Stimulated activated CD4-positive, alpha-beta T cell treated with anti-CD3 and anti-CD28 coated beads, Interleukin-1b, Interleukin-23, amount 100 ng/mL, for 4 hours (primary cell): ENCODE data around the gene LAPTM5.

Experiments
- DNase-seq, 2 donors: peaks; one replicate each; pipeline ENCODE4 v3.0.0-alpha.2; 2020; ENCODE audit warnings: low read depth in 2 of 2

LAPTM5 gene

DNA sequence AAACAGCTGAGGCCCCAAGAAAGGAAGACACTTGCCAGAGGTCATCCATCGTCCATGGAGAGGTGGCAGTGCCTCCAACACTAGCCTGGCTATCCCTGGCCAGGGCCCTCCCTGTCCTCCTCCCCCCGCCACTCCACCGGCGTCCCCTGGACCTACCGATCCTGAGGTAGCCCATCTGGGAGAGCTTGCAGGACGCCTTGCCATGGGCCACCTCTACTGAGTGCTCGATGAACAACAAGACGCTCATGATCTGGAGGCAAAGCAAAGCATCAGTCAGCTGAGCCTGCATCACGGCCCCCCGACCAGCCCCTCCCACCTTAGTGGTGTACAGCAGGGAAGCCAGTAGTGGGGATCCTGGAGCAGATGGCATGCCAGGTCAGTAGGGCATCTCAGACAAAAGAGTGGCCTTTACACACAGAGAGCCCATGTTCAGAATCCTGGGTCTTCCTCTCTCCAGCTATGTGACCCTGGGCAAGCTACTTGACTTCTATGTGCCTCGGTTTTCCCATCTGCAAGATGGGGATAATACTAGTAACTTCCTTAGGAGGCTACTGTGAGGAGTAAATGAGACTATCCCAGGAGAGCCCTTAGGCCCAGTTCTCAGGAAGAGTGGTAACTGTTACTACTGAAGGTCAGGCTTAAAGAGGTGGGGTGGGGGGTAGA lies 15.1 kb downstream of the LAPTM5 start:
- DNase-seq, result no peak

DNA sequence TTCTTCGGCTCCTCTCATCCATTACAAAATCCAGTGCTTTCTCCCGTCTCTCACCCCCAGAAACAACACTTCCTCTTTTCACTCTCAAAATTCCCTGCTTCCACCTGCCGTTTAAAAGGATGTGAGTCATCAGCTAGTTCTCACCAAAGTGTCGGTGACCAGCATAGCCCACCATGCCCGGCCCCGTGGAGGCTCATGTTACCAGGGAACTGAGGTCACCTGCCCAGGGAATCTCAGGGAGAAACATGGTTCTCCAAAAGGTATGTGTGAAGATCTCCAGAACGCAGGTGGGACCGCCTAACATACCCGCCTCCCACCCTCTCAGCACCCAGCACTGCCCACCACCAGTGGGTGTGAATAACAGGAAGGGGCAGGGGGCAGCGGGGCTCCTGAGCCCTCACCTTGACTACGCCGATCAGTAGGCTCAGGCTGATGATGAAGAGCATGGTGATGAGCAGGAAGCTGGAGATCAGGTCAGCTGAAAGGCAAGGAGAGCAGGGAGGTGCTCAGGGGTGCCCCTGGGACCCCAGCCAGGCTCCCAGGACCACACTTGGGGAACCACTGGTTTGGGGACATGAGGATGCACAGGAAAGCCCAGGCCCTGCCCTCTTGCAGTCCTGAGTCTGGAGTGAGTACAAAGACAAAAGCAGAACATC lies 16.2 kb downstream of the LAPTM5 start:
- no peak for DNase-seq

DNA sequence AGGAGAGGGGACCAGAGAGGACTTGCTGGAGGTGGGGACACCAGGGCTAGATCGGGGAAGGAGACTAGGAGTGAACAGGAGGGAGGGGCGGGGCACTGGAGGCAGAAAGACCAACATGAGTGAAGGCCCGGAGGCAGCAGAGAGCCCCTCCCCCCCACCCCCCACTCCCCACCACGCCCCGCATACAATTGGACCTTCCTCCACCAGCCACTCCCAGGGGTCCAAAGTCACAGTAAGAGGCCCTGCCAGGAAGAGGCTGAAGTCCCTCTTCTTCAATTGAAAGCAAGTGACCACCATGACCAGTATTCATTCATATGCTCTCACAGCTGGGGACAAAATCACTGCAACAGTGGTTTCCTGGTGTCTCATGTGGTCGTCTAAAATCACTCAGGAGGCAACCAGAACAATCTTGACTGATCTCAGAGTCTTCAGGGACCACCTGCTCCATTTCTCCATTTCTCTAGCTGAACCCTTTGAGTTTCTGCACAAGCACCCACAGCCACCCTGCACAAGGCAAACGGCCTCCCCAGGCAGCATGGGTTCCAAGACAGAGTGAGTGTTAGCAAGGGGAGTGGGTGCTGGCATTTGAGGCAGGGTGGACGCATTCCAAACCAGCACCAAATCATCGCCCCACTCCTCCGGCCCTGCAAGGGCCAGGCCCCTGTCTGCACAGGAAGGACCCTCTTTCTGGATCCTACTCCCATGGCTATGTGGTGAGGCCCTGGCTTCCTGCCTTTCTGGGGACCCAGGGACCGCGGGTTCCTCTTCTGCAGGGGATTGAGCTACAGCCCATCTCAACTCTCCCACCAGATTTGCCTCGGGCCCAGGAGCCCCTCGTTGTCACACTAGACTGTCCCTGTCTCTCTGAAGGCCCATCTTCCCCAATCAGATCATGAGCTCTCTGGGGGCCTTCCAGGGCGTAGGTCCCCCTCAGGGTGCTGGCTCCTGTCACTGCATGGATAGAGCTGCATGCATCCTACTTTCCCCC lies 17.0 kb downstream of the LAPTM5 start:
- DNase-seq, result no peak

DNA sequence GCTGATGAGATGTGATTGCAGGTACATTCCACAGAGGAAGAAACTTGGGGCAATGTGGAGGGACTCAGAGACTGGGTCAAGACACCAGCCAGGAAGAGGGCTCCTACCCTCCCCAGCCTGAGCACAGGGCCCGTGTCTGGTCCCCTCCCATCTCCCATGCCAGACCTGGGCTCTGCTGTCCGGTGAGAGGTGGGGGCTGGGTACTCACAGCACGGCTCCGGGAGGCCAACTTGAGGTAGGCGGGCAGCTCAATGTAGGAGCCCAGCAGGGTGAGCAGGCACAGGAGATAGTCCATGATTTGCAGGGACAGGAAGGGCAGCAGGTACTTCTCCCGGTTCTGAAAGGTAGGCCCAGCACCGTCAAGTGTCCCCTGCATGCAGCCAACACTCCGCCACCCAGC lies 18.0 kb downstream of the LAPTM5 start:
- no peak for DNase-seq

DNA sequence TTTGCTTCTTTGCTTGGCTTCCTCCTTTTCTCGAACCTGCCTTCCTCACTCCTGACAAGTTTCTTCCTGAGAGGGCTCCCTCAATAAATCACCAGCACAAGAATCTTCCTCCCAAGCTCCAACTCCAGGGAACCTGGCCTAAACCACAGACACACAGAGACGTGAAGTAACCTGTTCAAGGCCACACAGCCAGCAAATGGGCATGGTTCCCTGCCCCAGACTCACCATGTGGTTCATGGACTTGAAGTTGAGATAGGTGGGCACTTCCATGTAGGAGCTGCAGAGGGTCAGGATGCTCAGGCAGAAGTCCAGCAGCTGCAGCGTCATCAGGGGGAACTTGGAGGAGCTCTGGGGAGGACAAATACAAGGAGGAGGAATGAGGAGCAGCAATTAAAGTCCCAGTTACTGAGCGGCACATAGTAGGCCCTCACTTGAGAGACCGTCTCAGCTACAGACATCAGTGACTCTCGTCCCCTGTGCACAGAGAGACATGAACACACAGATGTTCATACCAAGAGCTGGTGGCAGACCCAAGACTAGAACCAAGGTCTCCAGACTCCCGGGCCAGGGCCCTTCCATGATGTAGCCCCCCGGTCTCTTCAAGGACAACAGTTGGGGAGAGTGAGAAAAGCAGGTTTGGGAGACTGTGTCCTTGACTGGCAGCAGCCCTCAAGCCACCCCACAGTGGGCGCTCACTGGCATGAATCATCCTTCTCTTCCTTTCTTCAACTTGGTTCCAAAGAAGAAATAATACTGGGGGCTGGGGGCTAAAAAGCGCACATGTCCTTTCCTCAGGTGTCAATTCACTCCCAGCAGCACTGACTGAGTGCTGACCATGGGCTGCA lies 18.6 kb downstream of the LAPTM5 start:
- no peak for DNase-seq

DNA sequence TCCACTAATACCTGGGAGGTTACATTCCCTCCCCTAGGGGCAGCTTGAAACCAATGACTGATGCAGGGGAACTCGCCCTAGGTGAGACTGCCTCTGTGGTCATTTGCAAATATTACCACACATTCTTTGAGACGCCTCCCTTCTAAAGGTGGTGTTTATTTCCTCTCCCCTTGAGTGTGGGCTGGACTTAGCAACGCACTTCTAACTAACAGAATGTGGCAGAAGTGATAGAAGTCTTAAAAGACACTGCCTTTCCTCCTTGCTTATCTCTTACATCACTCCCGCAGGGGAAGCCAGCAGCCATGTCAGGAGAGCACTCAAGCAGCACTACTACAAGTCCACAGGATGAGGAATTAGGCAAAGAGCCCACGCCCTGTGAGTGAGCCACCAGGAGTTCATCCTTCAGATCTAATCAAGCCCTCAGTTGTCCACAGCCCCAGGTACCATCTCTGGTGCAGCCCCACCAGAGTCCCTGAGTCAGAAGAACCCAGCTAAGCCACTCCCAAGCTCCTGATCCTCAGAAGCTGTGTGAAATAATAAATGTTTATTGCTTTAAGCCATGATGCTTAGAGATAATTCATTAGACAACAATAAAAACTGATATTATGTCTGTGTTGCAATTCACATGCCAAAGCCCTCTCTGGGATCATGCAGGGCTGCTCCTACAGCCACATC lies 19.4 kb downstream of the LAPTM5 start:
- no peak for DNase-seq

DNA sequence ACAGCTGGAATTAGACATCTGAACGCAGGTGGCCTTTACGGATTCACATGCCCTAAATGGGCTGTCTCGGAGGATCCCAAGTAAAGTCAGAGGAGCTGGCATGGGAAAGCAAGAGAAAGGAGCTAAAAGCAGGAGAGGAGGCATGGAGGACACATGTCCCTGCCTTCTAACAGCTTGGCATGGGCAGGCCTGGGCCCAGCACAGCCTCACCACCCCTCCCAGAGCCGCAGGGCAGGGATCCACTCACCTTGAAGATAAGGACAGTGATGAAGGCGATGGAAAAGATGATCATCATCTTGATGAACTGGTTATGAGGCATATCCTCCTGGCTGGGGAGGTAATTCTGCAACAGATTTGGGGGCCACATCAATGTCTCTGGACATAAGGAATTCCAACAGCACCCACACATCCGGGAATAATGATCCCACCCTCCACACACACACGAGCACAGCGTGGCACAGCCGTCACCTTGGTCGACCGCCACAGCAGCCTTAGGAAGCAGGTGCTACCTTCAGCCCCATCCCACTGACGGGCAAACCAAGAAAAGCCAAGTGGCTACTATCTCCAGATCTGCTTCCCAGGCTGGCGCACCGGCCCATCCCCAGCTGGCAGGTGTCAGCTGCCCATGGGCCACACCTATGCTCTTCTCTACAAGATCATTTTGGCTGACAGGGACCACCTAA lies 20.1 kb downstream of the LAPTM5 start:
- no peak for DNase-seq

DNA sequence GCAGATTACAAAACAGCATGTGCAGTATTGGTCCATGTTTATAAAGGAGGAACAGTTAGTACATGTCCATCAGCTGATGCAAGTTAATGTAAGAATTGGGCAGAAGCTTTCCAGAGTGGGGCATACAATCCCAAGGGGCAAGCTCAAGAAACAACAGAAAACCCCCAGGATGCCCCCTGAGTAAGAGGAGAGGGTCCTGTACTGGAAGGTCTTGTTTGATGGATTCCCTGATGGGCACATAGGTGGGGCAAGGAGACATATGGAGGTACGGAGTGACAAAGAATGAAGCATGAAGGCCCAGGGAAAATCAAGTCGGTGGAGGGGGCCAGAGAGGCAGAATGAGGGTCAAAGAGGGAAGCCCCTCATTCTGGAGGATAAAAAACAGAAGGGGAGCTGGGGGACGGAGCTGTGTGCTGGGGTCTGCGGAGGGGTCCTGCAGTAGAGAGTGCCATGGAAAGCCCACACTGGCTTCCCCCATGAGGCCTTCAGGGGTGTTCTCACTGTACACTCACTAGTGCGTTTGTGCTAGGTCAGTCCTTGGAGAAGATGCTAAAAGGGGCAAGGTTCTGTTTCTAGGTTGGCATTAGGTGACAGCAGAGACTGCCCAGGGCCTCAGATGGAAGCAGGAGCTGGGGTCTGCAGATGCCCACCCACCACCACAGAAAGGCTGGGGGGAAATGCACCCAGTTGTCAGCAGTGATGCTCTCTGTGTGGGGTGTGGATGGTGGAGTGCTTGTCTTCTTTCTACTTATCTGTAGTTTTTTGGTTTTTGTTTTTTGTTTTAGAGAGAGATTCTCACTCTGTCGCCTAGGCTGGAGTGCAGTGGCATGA lies 21.7 kb downstream of the LAPTM5 start:
- DNase-seq, result no peak

DNA sequence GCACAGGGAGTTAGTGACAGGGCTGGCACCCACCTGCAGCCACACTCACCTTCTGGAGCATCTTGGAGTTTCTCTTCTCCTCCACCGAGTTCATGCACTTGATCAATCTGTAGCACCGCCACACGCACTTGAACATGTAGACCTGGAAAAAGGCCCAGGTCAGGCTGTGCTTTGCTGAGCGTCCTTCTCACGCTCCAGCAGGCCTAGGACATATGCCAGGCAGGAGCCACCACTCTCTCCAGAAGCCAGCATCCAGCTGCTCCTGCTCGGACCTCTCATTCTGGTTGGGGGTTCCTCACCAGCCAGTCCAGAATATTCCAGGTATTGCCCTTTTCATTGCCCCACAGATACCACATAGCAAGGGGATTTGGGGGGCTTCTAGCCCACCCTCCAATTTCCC lies 22.4 kb downstream of the LAPTM5 start:
- DNase-seq, result no peak

DNA sequence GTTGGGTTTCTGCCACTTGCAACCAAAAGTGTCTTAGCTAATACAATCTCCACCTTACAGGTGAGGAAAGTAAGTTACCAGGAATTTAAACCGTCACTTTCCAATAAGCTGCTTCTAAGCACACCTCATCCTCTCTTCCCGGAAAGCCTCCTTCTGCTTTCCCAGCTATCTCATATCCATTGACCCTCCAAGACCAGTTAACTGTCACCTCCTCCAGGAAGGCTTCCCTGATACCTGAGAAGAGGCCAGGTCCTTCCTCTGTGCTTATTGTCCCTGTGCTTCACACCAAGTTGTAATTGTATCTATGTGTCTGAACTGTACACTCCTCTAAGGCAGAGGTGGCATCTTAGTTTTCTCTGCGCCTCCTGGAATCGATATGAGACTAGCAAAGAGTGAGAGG lies 23.0 kb downstream of the LAPTM5 start:
- no peak for DNase-seq

DNA sequence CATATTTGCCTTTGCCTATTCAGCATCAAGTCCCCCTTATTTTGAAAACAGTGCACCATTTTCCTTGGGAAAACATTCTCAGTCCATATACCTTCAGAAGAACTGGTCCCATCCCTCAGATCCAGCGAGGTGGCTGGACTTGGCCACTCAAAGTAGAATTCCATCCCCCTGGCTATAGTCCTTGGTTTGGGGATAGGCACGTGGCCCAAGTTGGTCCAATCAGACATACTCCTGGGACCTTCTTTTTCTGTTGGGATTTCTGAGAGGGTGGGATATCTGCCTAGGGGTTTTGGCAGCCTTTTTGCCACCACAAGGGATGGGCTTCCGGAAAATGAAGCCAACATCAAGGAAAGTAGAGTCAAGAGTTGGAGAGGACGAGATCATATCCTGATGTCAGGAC lies 23.5 kb downstream of the LAPTM5 start:
- DNase-seq, result no peak

DNA sequence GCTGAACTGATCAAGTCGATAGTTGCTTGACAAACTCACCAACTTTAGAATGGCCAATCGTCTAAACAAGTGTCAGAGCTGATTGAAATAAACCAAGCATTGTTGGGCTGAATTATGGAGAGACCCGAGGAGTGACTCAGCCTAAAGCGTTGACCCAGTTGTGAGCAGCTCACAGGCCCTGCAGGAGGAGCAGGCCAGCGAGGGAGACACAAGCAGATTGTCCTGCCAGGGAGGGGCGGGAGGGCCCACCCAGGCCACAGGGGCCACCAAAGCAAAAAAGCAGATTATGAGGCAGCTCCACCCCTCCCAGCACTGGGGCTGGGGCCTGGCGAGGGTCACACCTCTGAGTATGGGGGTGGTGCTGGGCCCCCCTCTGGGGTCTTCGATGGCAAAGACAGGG lies 24.1 kb downstream of the LAPTM5 start:
- DNase-seq, result no peak

DNA sequence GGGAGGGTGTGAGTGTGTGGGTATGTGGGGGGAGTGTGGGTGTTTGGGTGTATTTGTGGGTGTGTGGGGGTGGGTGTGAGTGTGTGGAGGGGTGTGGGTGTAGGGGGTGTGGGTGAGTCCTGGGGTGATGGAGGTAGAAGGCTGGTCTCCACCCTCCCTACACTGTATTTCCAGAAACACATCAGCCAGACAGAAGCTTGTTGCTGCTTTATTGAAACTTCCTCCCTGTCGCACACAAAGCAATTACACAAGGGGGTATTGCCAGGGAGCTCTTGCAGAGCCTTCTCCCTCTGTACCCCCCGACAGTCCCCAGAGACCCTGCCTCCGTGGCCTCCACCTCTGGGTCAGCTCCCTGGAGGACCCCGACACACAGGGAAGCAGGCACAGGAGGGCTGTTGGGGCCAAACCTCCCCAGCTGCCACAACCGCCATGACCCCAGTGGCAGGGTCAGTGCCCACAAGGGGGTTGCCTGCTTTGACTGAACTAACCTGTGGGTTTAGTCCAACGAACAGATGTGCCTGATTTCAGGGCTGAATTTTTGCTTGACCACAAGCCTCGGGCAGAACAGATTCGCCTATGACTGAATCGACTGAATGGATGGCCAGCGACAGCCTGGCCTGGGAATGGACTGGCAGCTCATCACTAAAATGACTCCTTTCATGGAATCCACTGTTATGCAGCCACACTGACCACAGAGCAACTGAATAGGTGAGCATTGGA lies 25.1 kb downstream of the LAPTM5 start:
- DNase-seq, result no peak

DNA sequence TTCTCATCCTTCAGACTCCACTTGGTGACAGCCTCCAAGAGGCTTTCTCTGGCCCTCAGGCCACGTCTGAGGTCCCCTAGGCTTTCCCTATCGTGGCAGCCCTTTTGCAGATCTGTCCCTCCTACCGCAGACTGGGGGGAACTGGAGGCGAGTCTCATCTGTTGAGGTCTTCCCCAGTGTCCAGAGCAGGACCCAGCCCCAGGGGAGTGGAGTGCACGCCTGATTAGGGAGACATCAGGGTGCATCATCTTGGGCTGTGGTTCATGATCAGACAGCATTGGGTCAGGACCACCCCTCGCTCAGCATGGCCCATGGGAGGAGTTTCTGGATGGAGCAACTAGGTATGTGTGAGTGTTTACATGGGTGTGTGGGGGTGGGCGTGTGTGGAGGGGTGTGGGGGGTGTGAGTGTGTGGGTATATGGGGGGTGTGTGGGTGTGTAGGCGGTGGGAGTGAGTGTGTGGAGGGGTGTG lies 25.7 kb downstream of the LAPTM5 start:
- no peak for DNase-seq

DNA sequence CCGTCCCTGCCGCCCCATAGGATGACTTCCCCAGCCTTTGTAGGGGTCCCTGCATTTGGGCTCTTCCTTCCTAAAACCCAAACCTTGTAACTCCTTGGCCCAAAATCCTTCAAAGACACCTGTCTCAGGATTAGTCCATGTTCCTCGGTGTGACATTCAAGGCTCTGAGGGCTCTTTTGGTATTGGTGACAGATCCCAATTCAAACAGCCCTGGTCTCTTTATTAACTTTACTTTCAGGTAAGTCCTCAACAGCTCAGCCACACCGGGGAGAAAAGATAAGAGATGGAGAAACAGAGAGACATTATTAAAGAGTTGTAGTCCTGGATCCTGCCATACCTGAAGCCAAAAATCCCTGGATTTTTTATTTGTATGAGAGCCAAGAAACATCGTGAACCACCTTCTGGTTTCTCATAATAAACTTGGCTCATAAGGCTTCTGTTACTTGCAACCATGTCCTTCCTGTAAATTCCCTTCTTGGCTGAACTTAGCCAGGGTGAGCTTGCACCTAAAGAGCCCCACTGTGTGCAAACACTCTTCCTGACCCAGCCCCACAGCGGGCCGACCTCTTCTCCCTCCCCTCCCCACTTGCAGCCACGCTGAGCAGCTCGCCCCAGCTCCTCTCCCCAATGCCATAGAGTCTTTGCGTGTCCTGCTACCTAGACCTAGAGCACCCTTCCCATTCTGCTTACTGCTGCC lies 26.3 kb downstream of the LAPTM5 start:
- no peak for DNase-seq

DNA sequence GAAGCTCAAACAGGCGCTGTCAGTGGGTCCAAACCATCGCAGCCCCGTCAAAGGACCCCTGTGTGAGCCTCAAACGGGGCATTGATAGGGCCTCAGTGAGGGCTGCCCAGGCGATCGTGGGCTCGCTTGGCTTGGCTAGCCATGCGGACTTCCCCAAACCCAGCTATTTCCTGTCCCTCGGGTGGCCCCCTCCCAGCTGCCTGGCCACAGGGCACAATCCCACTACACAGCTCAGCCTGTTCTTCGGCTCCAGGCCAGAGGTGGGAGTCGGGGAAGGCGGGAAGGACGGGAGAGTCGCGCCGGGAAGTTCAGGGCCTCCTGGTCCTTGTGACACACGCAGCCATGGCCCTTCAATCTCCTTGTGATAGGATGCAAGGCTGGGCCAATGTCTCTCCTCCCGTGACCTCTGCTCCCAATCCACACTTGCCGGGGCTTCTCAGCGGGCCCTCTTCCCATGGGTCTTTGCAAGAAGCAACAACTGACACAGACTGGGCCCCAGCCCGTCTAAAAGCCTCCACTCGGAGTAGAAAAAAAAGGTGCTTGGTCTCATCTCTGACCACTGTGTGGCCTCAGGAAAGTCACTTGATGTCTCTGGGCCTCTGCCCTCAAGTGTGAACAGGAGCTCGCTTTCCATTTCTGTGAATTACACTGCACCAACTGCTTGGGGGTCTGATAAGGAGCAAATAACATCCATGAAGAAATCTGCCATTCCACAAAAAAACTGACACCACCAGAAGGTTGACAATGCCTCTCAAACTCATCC lies 27.0 kb downstream of the LAPTM5 start:
- no peak for DNase-seq

DNA sequence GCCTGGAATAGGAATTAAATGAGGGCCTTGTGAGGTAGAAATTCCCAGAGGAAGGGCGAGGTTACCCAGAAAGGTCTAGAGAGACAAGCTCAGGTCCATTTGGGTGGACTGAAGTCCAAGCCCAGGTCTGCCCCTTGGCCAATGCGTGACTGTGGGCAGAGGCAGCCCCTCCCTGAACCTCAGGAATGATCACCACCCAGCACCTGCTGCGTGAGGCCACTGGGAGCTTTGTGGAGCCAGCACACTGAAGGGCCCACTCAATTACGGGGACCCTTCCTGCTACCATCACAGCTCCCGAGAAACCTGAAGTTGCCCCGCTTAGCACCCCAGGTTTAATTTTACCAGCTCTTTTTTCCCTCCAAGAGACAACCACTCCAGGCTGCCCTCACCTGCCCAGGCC lies 27.7 kb downstream of the LAPTM5 start:
- DNase-seq, result no peak
